DOHH2 (cell line): Measurements from ENCODE around the gene FCN1.

Source experiments
- H3F3A ChIP-seq: fragments of 200-600 bp; sonication (generic), shearing (Covaris generic); 2 replicates; pipeline ENCODE4 v1.6.0; 2016; ENCODE audit warnings: antibody characterized with exemption, mild to moderate bottlenecking; ENCODE audit not compliant: control insufficient read depth, insufficient read depth
- H3K27ac ChIP-seq: fragments of 200-600 bp; sonication (generic); 2 replicates; pipeline ENCODE4 v1.5.1; 2014; ENCODE audit warnings: low read depth, mild to moderate bottlenecking, low read length, moderate library complexity
- H3K27me3 ChIP-seq: fragments of 200-600 bp; sonication (generic); 2 replicates; pipeline ENCODE4 v1.6.1; 2014; ENCODE audit warnings: mild to moderate bottlenecking, low read length, mixed read lengths; ENCODE audit not compliant: control insufficient read depth
- H3K36me3 ChIP-seq: fragments of 200-600 bp; sonication (generic); 2 replicates; pipeline ENCODE4 v1.6.1; 2014; ENCODE audit warnings: mild to moderate bottlenecking, low read length, moderate library complexity, mixed read lengths; ENCODE audit not compliant: control insufficient read depth
- H3K4me1 ChIP-seq: fragments of 200-600 bp; sonication (generic); 2 replicates; pipeline ENCODE4 v1.6.1; 2014; ENCODE audit warnings: mild to moderate bottlenecking, low read length, mixed read lengths; ENCODE audit not compliant: control insufficient read depth
- H3K4me2 ChIP-seq: fragments of 200-600 bp; sonication (generic); 2 replicates; pipeline ENCODE4 v1.6.0; 2014; ENCODE audit warnings: mild to moderate bottlenecking, low read length, moderate library complexity
- H3K4me3 ChIP-seq: fragments of 200-600 bp; sonication (generic); 2 replicates; pipeline ENCODE4 v1.5.1; 2014; ENCODE audit warnings: mild to moderate bottlenecking, low read length, mixed read lengths
- H3K79me2 ChIP-seq: fragments of 200-600 bp; sonication (generic); 2 replicates; pipeline ENCODE4 v1.6.1; 2014; ENCODE audit warnings: mild to moderate bottlenecking, low read length, mixed read lengths; ENCODE audit not compliant: control insufficient read depth
- H3K9me2 ChIP-seq: fragments of 200-600 bp; sonication (generic); replicated peaks from 2 replicates; pipeline ENCODE4 v1.6.1; 2014; ENCODE audit warnings: mild to moderate bottlenecking, low read length, mixed read lengths; ENCODE audit not compliant: control insufficient read depth
- H3K9me3 ChIP-seq: fragments of 200-600 bp; sonication (generic); 2 replicates; pipeline ENCODE4 v1.6.1; 2014; ENCODE audit warnings: antibody characterized with exemption, low read length, mixed read lengths; ENCODE audit not compliant: control insufficient read depth, insufficient read depth
- H4K20me1 ChIP-seq: fragments of 200-600 bp; sonication (generic); 2 replicates; pipeline ENCODE4 v1.6.0; 2014; ENCODE audit warnings: low read depth, mild to moderate bottlenecking, antibody characterized with exemption, low read length, moderate library complexity; ENCODE audit not compliant: control insufficient read depth, insufficient read depth
- EZH2phosphoT487 ChIP-seq: fragments of 200-600 bp; sonication (generic); IDR thresholded peaks from 2 replicates; pipeline ENCODE4 v1.6.1; 2017; ENCODE audit warnings: borderline replicate concordance, mild to moderate bottlenecking, antibody characterized with exemption, low read length, moderate library complexity, mixed read lengths
- TF ChIP-seq, protein P1 (sequence below): fragments of 200-600 bp; sonication (generic); IDR thresholded peaks from one replicate; pipeline ENCODE4 v1.5.1; 2014; ENCODE audit warnings: antibody characterized with exemption, mild to moderate bottlenecking, low read depth, low read length; ENCODE audit not compliant: poor library complexity, severe bottlenecking

Gene FCN1

DNA sequence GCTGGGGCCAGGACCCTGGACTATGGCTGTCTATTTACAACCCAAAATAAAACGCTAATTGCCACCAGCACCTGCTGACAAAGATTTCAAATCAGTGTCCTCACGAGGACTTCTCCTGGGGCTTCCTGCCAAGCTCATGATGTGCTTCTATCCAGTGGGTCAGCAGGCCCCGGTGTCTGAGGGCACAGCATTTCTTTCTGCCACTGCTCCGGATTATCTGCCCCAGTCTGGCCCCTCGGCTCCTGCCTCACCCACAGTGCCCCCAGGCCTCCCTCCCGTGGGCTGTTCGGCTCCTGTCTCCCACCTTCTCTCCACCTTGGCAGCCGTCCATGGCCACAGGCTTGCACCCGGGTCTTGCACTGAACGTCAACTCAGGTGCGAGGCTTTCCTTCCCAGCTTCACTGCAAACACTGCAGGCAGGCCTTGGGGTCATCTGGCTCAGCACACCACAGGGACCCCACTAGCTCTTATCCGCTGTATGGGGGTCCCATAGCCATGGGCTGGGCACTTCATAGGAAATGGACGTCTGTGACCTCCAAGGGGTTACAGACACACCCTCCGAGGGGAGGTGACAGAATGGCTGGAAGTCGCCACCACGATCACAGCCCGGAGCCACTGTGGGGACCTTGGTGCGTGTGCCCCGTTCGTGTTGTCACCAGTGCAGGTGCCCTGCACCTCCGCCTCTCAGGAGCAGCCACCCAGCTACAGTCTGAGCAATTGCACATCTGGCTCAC, 43.8 kb upstream of the FCN1 start:
- Histone ChIP-seq H3K9me2 (no peaks in the 10 kb centered on the region), H3K79me2 (no peaks in the 10 kb centered on the region), H3K4me2 (no peak overlapping the region), H3K4me1 (no peaks in the 10 kb centered on the region), H3K27ac (no peak overlapping the region), H3F3A (no peaks in the 10 kb centered on the region), H3K9me3 (no peaks in the 10 kb centered on the region), H3K4me3 (no peak overlapping the region), H4K20me1 (no peaks in the 10 kb centered on the region), H3K27me3 (no peaks in the 10 kb centered on the region), H3K36me3 (no peaks in the 10 kb centered on the region)
- TF ChIP-seq, protein P1, sequence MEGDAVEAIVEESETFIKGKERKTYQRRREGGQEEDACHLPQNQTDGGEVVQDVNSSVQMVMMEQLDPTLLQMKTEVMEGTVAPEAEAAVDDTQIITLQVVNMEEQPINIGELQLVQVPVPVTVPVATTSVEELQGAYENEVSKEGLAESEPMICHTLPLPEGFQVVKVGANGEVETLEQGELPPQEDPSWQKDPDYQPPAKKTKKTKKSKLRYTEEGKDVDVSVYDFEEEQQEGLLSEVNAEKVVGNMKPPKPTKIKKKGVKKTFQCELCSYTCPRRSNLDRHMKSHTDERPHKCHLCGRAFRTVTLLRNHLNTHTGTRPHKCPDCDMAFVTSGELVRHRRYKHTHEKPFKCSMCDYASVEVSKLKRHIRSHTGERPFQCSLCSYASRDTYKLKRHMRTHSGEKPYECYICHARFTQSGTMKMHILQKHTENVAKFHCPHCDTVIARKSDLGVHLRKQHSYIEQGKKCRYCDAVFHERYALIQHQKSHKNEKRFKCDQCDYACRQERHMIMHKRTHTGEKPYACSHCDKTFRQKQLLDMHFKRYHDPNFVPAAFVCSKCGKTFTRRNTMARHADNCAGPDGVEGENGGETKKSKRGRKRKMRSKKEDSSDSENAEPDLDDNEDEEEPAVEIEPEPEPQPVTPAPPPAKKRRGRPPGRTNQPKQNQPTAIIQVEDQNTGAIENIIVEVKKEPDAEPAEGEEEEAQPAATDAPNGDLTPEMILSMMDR, result no peak

DNA sequence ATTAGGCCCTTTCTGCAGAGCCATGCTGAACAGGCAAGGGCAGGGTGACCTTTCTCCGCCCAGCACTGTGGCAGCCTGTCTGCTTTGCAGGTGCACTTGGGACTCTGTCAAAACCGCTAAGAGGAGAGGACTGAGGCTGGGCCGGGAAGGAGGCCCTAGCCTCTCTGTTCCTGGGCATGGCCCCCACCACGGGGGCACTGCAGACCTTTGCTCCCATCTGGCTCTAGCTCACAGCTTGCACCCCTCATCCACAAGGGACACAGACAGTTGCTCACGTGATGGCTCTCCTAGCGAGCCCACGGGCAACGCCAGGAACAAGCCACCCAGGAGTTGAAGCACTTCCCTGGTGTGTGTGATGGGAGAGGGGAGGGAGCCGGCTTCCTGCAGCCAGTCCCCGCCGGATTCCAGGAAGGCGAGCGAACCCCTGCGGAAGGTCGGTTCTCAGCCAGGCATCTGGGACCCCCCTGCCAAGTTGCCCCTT, 43.0 kb upstream of the FCN1 start:
- Histone ChIP-seq H3K9me3 (no peaks in the 10 kb centered on the region), H3K27me3 (no peaks in the 10 kb centered on the region), H4K20me1 (no peaks in the 10 kb centered on the region), H3K4me3 (no peak overlapping the region), H3K79me2 (no peaks in the 10 kb centered on the region), H3K36me3 (no peaks in the 10 kb centered on the region), H3F3A (no peaks in the 10 kb centered on the region), H3K9me2 (no peaks in the 10 kb centered on the region), H3K4me2 (no peak overlapping the region), H3K4me1 (no peaks in the 10 kb centered on the region), H3K27ac (no peak overlapping the region)
- TF ChIP-seq, protein P1, result no peak
- no peak for TF ChIP-seq EZH2phosphoT487

GRCh38 chr9:134959971-134960310, 42.2 kb upstream of the FCN1 start:
- Histone ChIP-seq H3K79me2 (no peaks in the 10 kb centered on the region), H3F3A (no peaks in the 10 kb centered on the region), H3K4me2 (no peak overlapping the region), H3K9me3 (no peaks in the 10 kb centered on the region), H3K4me1 (no peaks in the 10 kb centered on the region), H3K27ac (no peak overlapping the region), H3K4me3 (no peak overlapping the region), H3K36me3 (no peaks in the 10 kb centered on the region), H3K27me3 (no peaks in the 10 kb centered on the region), H3K9me2 (no peaks in the 10 kb centered on the region), H4K20me1 (no peaks in the 10 kb centered on the region)
- TF ChIP-seq, protein P1, result no peak
- TF ChIP-seq EZH2phosphoT487, result no peak
